ENCODE results near the gene TWIST2.

DNA sequence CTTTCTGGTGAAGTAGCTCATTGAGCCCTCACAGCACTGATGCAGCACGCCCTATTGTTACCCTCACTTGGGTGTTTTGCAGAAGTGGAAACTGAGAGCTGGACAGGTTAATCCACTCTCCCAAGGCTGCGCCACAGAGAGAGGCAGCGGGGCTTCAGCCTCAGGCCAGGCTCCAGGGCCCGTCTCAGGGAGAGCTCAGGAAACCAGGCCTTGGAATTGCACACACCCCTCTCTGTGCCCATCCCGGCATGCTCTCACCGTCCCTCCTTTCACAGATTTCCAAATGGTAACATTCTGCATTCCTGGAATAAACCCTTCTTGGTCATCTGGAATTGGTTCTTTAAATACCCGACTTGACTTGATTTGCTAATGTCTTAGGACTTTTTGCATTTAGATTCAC is 51.5 kb downstream of the TWIST2 start:
- TF ChIP-seq, protein P1, sequence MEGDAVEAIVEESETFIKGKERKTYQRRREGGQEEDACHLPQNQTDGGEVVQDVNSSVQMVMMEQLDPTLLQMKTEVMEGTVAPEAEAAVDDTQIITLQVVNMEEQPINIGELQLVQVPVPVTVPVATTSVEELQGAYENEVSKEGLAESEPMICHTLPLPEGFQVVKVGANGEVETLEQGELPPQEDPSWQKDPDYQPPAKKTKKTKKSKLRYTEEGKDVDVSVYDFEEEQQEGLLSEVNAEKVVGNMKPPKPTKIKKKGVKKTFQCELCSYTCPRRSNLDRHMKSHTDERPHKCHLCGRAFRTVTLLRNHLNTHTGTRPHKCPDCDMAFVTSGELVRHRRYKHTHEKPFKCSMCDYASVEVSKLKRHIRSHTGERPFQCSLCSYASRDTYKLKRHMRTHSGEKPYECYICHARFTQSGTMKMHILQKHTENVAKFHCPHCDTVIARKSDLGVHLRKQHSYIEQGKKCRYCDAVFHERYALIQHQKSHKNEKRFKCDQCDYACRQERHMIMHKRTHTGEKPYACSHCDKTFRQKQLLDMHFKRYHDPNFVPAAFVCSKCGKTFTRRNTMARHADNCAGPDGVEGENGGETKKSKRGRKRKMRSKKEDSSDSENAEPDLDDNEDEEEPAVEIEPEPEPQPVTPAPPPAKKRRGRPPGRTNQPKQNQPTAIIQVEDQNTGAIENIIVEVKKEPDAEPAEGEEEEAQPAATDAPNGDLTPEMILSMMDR (IDR thresholded peaks at IDR 0.05), result no peak
- TF ChIP-seq POLR2A (IDR thresholded peaks at IDR 0.05), result no peak
